Neuronal stem cell (in vitro differentiated cells): Measurements from ENCODE around the gene RALGPS1.

ENCODE experiments used
- DNase-seq: peaks from one replicate; pipeline ENCODE4 v3.0.0-alpha.2; 2013; ENCODE audit warnings: low spot score
- H2AFZ ChIP-seq: one replicate; pipeline ENCODE4 v1.6.1; 2013; ENCODE audit warnings: mild to moderate bottlenecking, low read length, inconsistent platforms
- H2AK5ac ChIP-seq: 2 replicates; pipeline ENCODE4 v1.6.1; 2013; ENCODE audit warnings: low read depth, mild to moderate bottlenecking, inconsistent platforms, low read length, moderate library complexity, mixed read lengths
- H2BK120ac ChIP-seq: 2 replicates; pipeline ENCODE4 v1.6.1; 2013; ENCODE audit warnings: low read depth, mild to moderate bottlenecking, inconsistent platforms, low read length, moderate library complexity, mixed read lengths
- H2BK12ac ChIP-seq: one replicate; pipeline ENCODE4 v1.6.1; 2013; ENCODE audit warnings: low read length, inconsistent platforms
- H2BK15ac ChIP-seq: 2 replicates; pipeline ENCODE4 v1.6.1; 2013; ENCODE audit warnings: mild to moderate bottlenecking, low read length, inconsistent platforms, mixed read lengths
- H2BK5ac ChIP-seq: one replicate; pipeline ENCODE4 v1.6.1; 2013; ENCODE audit warnings: inconsistent platforms, mild to moderate bottlenecking, low read length, moderate library complexity
- H3K14ac ChIP-seq: one replicate; pipeline ENCODE4 v1.6.1; 2013; ENCODE audit warnings: low read length, inconsistent platforms
- H3K18ac ChIP-seq: 2 replicates; pipeline ENCODE4 v1.6.1; 2013; ENCODE audit warnings: low read length, inconsistent platforms
- H3K23ac ChIP-seq: 2 replicates; pipeline ENCODE4 v1.6.1; 2013; ENCODE audit warnings: low read depth, mild to moderate bottlenecking, mixed read lengths, low read length, inconsistent platforms; ENCODE audit not compliant: poor library complexity
- H3K27ac ChIP-seq: replicated peaks from 3 replicates; pipeline ENCODE4 v1.5.1; 2013; ENCODE audit warnings: low read length, inconsistent platforms
- H3K27me3 ChIP-seq, 3 experiments: 2 replicates each; pipeline ENCODE4 v1.6.1; 2013; ENCODE audit warnings: low read length in 3 of 3, mild to moderate bottlenecking in 2 of 3, inconsistent platforms in 1 of 3, low read depth in 1 of 3, mixed read lengths in 1 of 3, moderate library complexity in 1 of 3; ENCODE audit not compliant: control insufficient read depth in 3 of 3, insufficient read depth in 3 of 3
- H3K36me3 ChIP-seq, 2 donors: replicated peaks in 1 of 2; 2 replicates each; pipeline ENCODE4 v1.6.1; 2013; ENCODE audit warnings: low read length in 2 of 2; ENCODE audit not compliant: control insufficient read depth in 2 of 2, insufficient read depth in 2 of 2
- H3K4ac ChIP-seq: 2 replicates; pipeline ENCODE4 v1.6.1; 2013; ENCODE audit warnings: inconsistent platforms, mild to moderate bottlenecking, low read length, moderate library complexity
- H3K4me1 ChIP-seq, 2 donors: 1 replicate in 1 of 2; 2 replicates in 1 of 2; pipeline ENCODE4 v1.6.1; 2013; ENCODE audit warnings: low read length in 2 of 2, low read depth in 1 of 2; ENCODE audit not compliant: control insufficient read depth in 2 of 2, insufficient read depth in 1 of 2
- H3K4me2 ChIP-seq: one replicate; pipeline ENCODE4 v1.6.1; 2013; ENCODE audit warnings: mild to moderate bottlenecking, low read length, inconsistent platforms; ENCODE audit not compliant: insufficient read depth, poor library complexity, severe bottlenecking
- H3K4me3 ChIP-seq, 2 donors: 2 replicates each; pipeline ENCODE4 v1.5.1; 2013; ENCODE audit warnings: low read length in 2 of 2, mild to moderate bottlenecking in 2 of 2, inconsistent platforms in 1 of 2, moderate library complexity in 1 of 2
- H3K79me1 ChIP-seq: one replicate; pipeline ENCODE4 v1.6.1; 2013; ENCODE audit warnings: low read depth, mild to moderate bottlenecking, inconsistent platforms, low read length, moderate library complexity
- H3K9ac ChIP-seq: one replicate; pipeline ENCODE4 v1.6.1; 2013; ENCODE audit warnings: mild to moderate bottlenecking, low read depth, low read length, inconsistent platforms; ENCODE audit not compliant: poor library complexity
- H3K9me3 ChIP-seq, 2 donors: replicated peaks in 1 of 2; 2 replicates each; pipeline versions ENCODE3 to v1.6.1; 2013; ENCODE audit warnings: low read length in 2 of 2, mild to moderate bottlenecking in 2 of 2, inconsistent platforms in 1 of 2, low read depth in 1 of 2, mixed read lengths in 1 of 2, moderate library complexity in 1 of 2; ENCODE audit not compliant: control insufficient read depth in 2 of 2, insufficient read depth in 1 of 2
- H4K8ac ChIP-seq: one replicate; pipeline ENCODE4 v1.6.1; 2013; ENCODE audit warnings: low read depth, mild to moderate bottlenecking, inconsistent platforms, low read length, moderate library complexity
- H4K91ac ChIP-seq: one replicate; pipeline ENCODE4 v1.6.1; 2013; ENCODE audit warnings: low read length, low read depth, mild to moderate bottlenecking, inconsistent platforms; ENCODE audit not compliant: poor library complexity
- WGBS, 2 donors: extraction: QIAGEN DNeasy Blood & Tissue Kit; methylation state at CpG; one replicate each; pipeline ENCODE4 v1.1.7; 2013; ENCODE audit warnings: missing lambda C conversion rate in 2 of 2, mixed read lengths in 1 of 2; ENCODE audit not compliant: insufficient read length in 2 of 2, insufficient replicate concordance in 1 of 2; ENCODE audit errors: extremely low coverage in 2 of 2; 5-methylcytosine and 5-hydroxymethylcytosine counted together

The RALGPS1 gene

DNA sequence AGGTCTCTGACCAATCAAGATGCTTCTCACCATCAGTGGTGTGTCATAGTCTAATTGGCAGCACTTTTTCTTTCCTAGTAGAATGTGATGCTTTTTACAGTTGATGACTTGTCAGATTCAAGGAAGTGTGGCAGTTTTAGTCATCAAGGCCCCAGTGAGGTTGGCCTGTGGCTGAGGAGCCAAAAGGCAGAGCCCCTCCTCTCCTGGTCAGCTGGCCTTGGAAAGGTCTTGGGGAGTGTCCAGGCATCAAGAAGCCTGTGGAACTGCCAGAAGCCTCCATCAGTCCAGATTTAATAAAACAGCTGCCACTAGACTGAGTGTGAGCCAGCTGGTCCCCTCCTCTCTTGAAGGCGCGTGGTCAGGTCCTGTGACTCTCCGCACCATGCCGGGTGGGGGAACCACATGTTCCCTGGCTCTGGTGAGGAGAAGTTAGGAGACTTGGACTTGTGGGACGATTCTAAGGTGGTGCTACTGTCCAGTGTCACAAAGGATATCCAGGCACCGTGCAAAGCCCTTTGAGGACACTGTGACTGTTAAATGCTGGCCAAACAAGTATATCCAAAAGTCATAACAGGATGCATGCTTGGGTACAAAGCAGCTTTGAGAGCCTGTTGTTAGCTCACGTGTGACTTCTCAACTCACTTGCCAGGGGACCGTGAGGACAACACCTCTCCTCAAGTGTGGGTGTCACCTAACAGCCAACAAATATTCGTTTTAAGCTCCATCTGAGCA, 213.9 kb downstream of the RALGPS1 start:
- Histone ChIP-seq H2AFZ (no peak overlapping the region), H3K4me1 (peaks cover 17 to 18% of the 10 kb centered on the region in 2 donors), H3K9ac (no peak overlapping the region), H2BK12ac (no peak overlapping the region), H3K14ac (no peak overlapping the region), H3K4me3 (no peak overlapping the region), H3K4me2 (no peak overlapping the region), H3K27me3 (peaks cover 0 to 1% (median 0%) of the 10 kb centered on the region in 3 experiments), H2BK120ac (no peak overlapping the region), H4K8ac (no peak overlapping the region), H2BK5ac (no peak overlapping the region), H2BK15ac (no peak overlapping the region), H3K79me1 (no peaks in the 10 kb centered on the region), H2AK5ac (no peak overlapping the region), H3K4ac (no peak overlapping the region), H3K23ac (no peak overlapping the region), H3K18ac (no peak overlapping the region), H3K9me3 (no peaks in the 10 kb centered on the region), H3K36me3 (no peaks in the 10 kb centered on the region), H3K27ac (no peak overlapping the region), H4K91ac (no peak overlapping the region)
- DNase-seq, result no peak
- WGBS, 2 donors, result no CpG with 5 or more reads among the region's 9 CpGs

DNA sequence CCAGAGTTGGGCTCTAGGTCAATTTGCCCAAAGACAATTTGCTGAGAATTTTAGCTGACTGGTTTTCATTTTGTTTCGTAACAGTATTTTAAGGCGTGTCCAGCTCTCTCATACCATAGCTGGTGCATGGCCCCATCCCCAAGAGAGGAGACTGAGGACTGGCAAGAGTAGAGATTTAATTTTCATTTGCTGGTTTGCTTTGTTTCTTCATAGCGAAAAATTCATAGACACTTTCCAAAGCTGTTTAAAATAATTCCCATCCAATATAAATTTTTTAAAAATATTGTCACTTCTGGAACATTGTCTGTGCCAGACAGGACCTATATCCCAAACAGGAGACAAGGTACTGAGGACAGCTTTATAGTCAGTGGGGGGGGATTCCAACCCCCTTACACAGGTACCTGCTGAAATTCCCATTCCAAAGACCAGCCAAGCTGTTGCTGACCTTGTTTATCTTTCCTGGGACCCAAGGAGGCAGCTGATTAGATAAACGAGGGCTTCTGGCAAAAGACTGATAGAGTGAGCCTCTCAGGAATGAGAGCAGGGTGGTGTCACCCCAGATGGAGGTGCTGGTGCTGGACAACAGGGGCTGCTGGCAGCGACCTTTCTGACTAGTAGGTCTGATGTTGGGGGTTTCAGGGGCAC, 214.6 kb downstream of the RALGPS1 start:
- no CpG with 5 or more reads among the region's 5 CpGs for WGBS, 2 donors
- Histone ChIP-seq H3K27me3 (no peaks in the 10 kb centered on the region), H3K79me1 (no peaks in the 10 kb centered on the region), H3K14ac (no peak overlapping the region), H3K23ac (no peak overlapping the region), H3K4ac (no peak overlapping the region), H4K8ac (no peak overlapping the region), H3K36me3 (no peaks in the 10 kb centered on the region), H3K18ac (no peak overlapping the region), H2AK5ac (no peak overlapping the region), H3K9ac (no peak overlapping the region), H3K9me3 (no peaks in the 10 kb centered on the region), H2AFZ (no peak overlapping the region), H3K27ac (no peak overlapping the region), H3K4me3 (no peak overlapping the region), H2BK120ac (no peak overlapping the region), H2BK15ac (no peak overlapping the region), H3K4me2 (no peak overlapping the region), H3K4me1 (peaks cover 16 to 25% of the 10 kb centered on the region in 2 donors), H2BK5ac (no peak overlapping the region), H4K91ac (no peak overlapping the region), H2BK12ac (no peak overlapping the region)
- no peak for DNase-seq

DNA sequence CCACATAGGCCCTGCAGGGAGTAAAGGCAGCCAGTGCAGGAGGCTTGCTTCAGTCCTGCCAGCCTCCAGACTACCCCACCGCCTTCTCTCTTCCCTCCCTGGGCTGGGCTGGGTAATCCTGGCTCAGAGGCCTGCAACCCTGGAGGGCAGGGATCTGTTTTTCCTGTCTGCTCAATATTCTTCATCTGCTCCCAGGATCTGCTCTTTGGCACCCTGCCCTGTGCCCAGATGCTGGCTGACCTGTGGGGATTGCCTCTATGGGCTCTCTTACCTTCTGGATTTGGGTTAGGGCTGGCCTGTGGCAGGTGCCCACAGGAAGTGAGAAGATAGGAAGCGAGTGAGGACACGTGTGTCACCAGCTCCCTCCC, 215.1 kb downstream of the RALGPS1 start:
- H2BK5ac ChIP-seq, result no peak overlapping the region

DNA sequence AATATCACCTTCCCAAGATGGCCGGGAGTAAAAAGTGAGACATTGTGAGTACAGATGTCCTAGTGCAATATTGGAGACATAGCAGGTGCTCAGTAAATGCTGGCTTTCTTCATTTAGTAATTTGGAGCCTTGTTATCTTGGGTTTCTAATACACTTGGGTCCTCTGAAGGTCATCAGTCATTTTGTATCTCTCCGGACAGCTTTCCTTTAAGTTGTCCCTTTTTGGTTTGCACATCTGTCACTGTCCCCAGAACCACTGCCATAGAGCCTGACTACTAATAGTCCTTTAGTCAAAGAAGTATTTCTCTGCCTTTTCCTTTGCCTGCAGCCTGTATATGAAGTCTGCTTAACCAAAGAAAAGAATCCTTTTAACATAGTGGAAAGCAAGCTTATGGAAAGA, 215.7 kb downstream of the RALGPS1 start:
- no peak overlapping the region for H4K8ac ChIP-seq
- no peak overlapping the region for H3K4ac ChIP-seq
- H3K14ac ChIP-seq, result no peak overlapping the region
- H2BK12ac ChIP-seq, result no peak overlapping the region
- H3K36me3 ChIP-seq, result no peaks in the 10 kb centered on the region
- no peak overlapping the region for H2AFZ ChIP-seq
- no peak overlapping the region for H3K27ac ChIP-seq
- H4K91ac ChIP-seq, result no peak overlapping the region
- H3K4me3 ChIP-seq, result no peak overlapping the region
- H3K18ac ChIP-seq, result no peak overlapping the region
- no peaks in the 10 kb centered on the region for H3K9me3 ChIP-seq
- H3K27me3 ChIP-seq, result peaks cover 0 to 5% (median 0%) of the 10 kb centered on the region in 3 experiments
- no peak overlapping the region for H3K4me2 ChIP-seq
- no peak overlapping the region for H2BK5ac ChIP-seq
- no peak overlapping the region for H2AK5ac ChIP-seq
- no peak overlapping the region for H3K23ac ChIP-seq
- no peak for DNase-seq
- H2BK15ac ChIP-seq, result no peak overlapping the region
- no peak overlapping the region for H3K9ac ChIP-seq
- H3K4me1 ChIP-seq, result peaks cover 16 to 25% of the 10 kb centered on the region in 2 donors
- WGBS, 2 donors, result no CpG with 5 or more reads among the region's 2 CpGs
- H2BK120ac ChIP-seq, result no peak overlapping the region
- H3K79me1 ChIP-seq, result no peaks in the 10 kb centered on the region

More for the DNA sequence above, 215.1 kb downstream of the RALGPS1 start:
- Histone ChIP-seq H3K23ac (no peak overlapping the region), H3K4me3 (no peak overlapping the region), H2AK5ac (no peak overlapping the region), H3K27me3 (peaks cover 0 to under 1% (median 0%) of the 10 kb centered on the region in 3 experiments), H3K4me1 (peaks cover 16 to 25% of the 10 kb centered on the region in 2 donors), H2BK120ac (no peak overlapping the region), H2AFZ (no peak overlapping the region), H2BK12ac (no peak overlapping the region), H3K27ac (no peak overlapping the region), H3K18ac (no peak overlapping the region), H3K9ac (no peak overlapping the region), H4K8ac (no peak overlapping the region), H3K4ac (no peak overlapping the region), H4K91ac (no peak overlapping the region), H3K79me1 (no peaks in the 10 kb centered on the region), H3K9me3 (no peaks in the 10 kb centered on the region), H3K14ac (no peak overlapping the region), H2BK15ac (no peak overlapping the region), H3K36me3 (no peaks in the 10 kb centered on the region), H3K4me2 (no peak overlapping the region)
- WGBS, 2 donors, result no CpG with 5 or more reads among the region's 3 CpGs
- DNase-seq, result no peak
